Activated CD4-positive, alpha-beta memory T cell treated with anti-CD3 and anti-CD28 coated beads, Interleukin-2, amount 10 ng/mL, durations not matched to agents 7 days and 5 days (primary cell): ENCODE data around the gene RAB14. TPM values are rescaled to one million over a fixed set of nuclear protein-coding genes. Genes with fewer than 3 reads are reported as not detected.

ENCODE experiments used
- CTCF ChIA-PET: fragments of 350-600 bp; sonication (Branson Sonifier 250); formaldehyde crosslinking; loops from one replicate; lab custom pipeline; 2021; ENCODE audit warnings: antibody characterized with exemption, inconsistent platforms; lab: Charles Lee
- POLR2A ChIA-PET: fragments of 350-600 bp; sonication (Branson Sonifier 250); formaldehyde crosslinking; loops from one replicate; lab custom pipeline; 2021; ENCODE audit warnings: antibody characterized with exemption; lab: Charles Lee
- DNase-seq: peaks from one replicate; pipeline ENCODE4 v3.0.0-alpha.2; 2020
- H3K27ac Mint-ChIP-seq: one replicate; pipeline ENCODE4 v1.8.0; 2021; ENCODE audit warnings: mild to moderate bottlenecking, mixed read lengths
- H3K27me3 Mint-ChIP-seq: one replicate; pipeline ENCODE4 v1.8.0; 2021; ENCODE audit warnings: mixed read lengths
- H3K36me3 Mint-ChIP-seq: one replicate; pipeline ENCODE4 v1.8.0; 2021; ENCODE audit warnings: low read depth, mixed read lengths
- H3K4me1 Mint-ChIP-seq: one replicate; pipeline ENCODE4 v1.8.0; 2021; ENCODE audit warnings: mixed read lengths
- H3K4me3 Mint-ChIP-seq: one replicate; pipeline ENCODE4 v1.8.0; 2021; ENCODE audit warnings: mild to moderate bottlenecking, mixed read lengths
- H3K9me3 Mint-ChIP-seq: one replicate; pipeline ENCODE4 v1.8.0; 2021; ENCODE audit warnings: mixed read lengths
- total RNA-seq, 2 experiments: library from RNA; stranded (reverse); gene quantifications; one replicate each; pipeline ENCODE4 v1.2.3, GENCODE V29; 2021

Gene RAB14
- 10 to 100 TPM; 65.8 to 68.1 TPM for total RNA-seq

DNA sequence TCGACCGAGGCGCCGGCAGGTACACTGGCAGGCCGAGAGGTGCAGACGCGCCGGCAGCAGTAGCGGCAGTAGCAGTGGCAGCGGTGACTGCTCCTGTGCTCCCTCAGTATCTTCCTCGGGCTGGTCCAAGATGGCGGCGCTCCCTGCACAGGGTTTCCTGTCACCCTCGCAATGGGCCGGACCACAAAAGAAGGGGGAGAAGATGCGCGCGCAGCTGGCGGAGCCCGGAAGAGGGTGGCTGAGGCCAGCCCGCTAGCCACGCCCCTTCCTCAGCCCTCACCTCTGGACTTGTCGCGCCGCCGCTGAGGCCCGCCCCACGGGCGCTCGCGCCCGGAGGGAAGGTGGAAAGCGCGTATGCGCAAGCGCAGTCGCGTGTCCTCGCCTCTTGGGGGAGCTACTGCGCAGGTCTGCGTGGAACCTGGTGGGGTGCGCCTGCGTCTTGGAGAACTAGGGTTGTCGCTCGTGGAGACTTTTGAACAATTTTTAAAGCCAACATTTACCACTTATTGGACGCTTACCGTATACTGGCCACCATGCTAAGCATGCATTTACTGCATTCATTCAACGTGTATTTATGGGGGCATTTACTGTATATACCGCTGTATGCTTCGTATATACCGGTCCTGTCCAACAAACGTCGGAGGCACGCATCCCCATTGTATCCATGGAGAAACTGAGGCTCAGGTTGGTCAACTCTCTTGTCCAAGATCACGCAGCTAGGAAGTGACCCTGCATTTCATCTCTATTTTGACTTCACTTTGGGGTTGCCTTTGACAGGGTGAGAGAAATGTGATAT, at the start of gene RAB14:
TSS of gene RAB14 (minus strand) at position 132 of the 796 bp plus-strand sequence. CDS start 8,457 bp downstream, outside the sequence.
- peak within 1 kb of the TSS; percentile 92 for H3K27ac Mint-ChIP-seq
- peaks cover 22% of the 10 kb centered on the region for H3K36me3 Mint-ChIP-seq
- H3K4me1 Mint-ChIP-seq: peaks cover 59% of the 10 kb centered on the region
- POLR2A ChIA-PET: interaction anchor here (0.6 to 4.1 kb wide), 17 partner anchors 10 to 409 kb away, joined by 3 to 21 read pairs (median 4); partner anchors contain the start of genes FBXW2 and PHF19
- H3K9me3 Mint-ChIP-seq: no peaks in the 10 kb centered on the region
- H3K27me3 Mint-ChIP-seq: no peaks in the 10 kb centered on the region
- peak; percentile 100 for DNase-seq
- H3K4me3 Mint-ChIP-seq: peak within 1 kb of the TSS; percentile 92
- CTCF ChIA-PET: interaction anchor here (0.6 to 3.3 kb wide), 15 partner anchors 9 to 433 kb away, joined by 3 to 36 read pairs (median 3); no protein-coding TSS in a partner anchor

DNA sequence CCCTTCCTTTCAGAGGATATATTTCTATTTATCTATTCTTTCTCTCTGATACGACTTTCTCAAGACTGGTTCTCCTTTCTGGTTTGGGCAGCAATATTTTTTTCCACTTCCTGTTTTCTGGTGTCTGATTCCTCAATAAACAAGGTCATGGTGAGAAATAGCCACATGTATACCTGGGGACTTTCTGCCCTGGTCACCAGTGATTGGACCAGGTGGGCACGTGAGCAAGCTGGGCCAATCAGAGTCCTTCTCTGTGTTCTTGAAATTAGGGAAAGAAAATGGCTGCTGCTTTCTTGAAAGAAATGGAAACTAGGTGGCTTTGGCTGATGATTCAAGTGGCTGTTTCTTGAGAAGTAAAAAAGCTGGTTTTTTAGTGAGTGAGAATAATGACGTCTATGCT, 47.9 kb upstream of the RAB14 start:
- Mint-ChIP-seq H3K36me3 (peaks cover 3% of the 10 kb centered on the region), H3K4me1 (no peaks in the 10 kb centered on the region), H3K9me3 (peaks cover 2% of the 10 kb centered on the region), H3K4me3 (no peak overlapping the region), H3K27ac (no peak overlapping the region), H3K27me3 (no peaks in the 10 kb centered on the region)
- DNase-seq: no peak
- ChIA-PET CTCF (interaction anchor here (1.2 kb wide), 1 partner anchor 29 kb away, joined by 4 read pairs; no protein-coding TSS in a partner anchor), POLR2A (no interaction called here)

DNA sequence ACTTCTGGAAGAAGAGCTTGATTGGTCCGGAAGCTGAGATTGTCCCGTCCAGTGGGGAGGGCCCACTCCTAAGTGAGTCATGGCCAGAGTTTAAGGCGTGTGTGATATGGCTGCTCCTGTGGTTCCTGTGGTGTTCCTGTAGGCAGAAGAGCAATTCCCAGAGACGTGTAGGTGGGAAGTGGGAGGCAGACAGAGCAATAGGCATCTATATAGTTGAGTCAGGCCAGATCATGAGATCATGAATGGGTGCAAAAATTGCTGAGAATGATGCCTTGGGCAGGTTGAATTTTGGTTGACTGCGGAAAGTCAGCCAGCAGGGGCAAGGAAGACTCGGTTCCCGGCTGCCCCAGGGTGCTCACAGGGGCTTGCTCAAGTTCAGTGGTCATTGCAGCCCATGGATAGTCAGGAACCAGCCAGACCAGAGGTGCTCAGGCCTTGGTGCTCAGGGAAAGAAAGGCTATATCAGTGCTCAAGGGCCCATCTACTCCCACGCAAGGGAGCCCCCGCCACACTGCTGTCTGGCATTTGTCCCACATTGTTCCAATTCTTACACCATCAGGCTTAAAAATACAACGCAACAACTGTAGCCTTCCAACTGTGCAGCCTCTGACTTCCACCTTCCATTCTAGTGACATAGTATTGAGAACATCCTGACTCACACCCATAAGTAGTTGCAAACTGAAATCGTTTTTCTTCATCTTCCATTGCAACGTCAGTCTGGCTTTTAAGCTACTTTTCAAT, 45.3 kb upstream of the RAB14 start:
- ChIA-PET CTCF (interaction anchor here (0.6 kb wide), 1 partner anchor 34 kb away, joined by 3 read pairs; no protein-coding TSS in a partner anchor), POLR2A (no interaction called here)
- Mint-ChIP-seq H3K27me3 (no peaks in the 10 kb centered on the region), H3K4me3 (no peak overlapping the region), H3K4me1 (no peaks in the 10 kb centered on the region), H3K36me3 (peaks cover 3% of the 10 kb centered on the region), H3K27ac (no peak overlapping the region), H3K9me3 (peaks cover 8% of the 10 kb centered on the region)
- no peak for DNase-seq

DNA sequence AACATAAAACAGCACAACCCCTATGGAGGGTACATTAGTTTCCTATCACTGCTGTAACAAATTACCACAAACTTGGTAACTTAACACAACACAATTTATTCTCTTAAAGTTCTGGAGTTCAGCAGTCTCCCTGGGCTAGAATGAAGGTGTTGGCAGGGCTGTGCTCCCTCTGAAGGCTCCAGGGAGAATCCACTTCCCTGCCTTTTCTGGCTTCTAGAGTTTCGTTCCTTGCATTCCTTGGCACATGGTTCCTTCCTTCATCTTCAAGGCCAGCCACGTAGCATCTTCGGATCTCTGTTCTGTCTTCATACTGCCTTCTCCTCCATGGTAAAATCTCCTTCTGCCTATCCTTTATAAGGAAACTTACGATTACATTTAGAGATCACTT, 41.3 kb upstream of the RAB14 start:
- ChIA-PET POLR2A (no interaction called here), CTCF (no interaction called here)
- peaks cover 5% of the 10 kb centered on the region for H3K9me3 Mint-ChIP-seq
- H3K4me3 Mint-ChIP-seq: no peak overlapping the region
- peaks cover 2% of the 10 kb centered on the region for H3K36me3 Mint-ChIP-seq
- DNase-seq: no peak
- H3K27me3 Mint-ChIP-seq: no peaks in the 10 kb centered on the region
- no peaks in the 10 kb centered on the region for H3K4me1 Mint-ChIP-seq
- H3K27ac Mint-ChIP-seq: no peak overlapping the region

DNA sequence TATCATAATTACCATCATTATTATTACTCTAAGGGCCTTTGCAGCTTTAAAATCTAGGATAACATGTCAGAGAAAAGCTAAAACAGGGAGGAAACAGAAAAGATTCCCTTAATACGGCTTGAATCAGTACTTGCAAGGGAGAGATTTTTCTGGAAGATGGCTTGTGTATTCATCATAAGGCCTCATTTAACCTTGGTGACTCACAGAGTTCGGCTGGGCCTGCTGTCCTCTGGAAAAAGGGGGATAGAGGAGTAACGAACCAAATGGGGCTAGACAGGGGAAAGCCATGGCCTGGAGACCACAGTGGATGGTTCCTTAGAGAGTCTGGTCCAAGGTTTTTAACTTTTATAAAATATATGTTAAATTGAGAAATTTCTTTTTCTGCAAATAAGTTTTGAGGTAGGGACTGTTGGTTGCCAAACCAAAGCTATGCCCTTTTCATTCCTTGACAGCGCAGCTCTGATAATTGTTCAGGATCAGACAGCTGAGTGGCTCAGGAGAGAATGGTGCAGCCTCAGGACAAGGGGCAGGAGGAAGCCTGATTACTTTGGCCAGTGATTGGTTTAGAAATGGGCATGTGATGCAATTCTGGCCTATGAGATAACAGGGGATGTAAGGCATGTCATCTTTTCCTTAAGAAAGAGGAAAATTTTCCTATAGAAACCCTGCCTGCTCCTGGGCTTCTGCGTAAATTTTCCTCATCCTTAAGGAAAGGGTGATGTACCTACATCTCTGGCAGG, 40.7 kb upstream of the RAB14 start:
- Mint-ChIP-seq H3K36me3 (peaks cover 2% of the 10 kb centered on the region), H3K4me3 (no peak overlapping the region), H3K27ac (no peak overlapping the region), H3K4me1 (no peaks in the 10 kb centered on the region), H3K27me3 (no peaks in the 10 kb centered on the region), H3K9me3 (peaks cover 5% of the 10 kb centered on the region)
- ChIA-PET POLR2A (no interaction called here), CTCF (no interaction called here)
- DNase-seq: no peak

DNA sequence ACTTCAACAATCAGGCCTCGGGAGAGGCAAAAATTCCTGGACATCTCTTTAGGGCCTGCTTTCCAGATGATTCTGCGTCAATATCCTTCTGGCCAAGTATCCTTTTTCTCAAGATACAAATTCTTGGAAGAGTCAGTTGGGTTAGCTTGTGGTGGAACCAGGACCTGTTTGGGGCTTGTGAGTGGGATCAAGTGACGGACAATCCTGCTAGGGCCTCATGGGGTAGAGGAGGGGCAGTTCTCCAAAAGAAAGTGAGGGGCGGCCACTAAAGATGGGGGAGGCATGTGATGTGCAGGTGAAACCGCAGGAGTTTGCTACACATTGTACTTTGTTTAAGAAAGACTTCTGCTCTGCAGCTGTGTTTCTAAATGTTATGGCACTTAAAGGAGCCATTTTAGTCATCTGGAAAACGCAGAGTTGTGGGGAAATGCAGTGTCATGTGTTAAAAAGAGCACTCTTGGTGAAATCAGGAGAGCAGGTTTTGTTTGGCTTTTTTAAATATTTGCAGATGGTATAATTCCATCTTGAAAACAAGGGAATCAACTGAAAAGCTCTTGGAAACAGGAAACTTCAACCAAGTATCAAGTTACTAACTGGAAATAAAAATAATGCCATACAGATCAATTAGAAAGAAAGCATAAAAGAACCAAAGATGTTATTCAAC, 38.9 kb upstream of the RAB14 start:
- peaks cover 2% of the 10 kb centered on the region for H3K36me3 Mint-ChIP-seq
- H3K4me1 Mint-ChIP-seq: no peaks in the 10 kb centered on the region
- no peak overlapping the region for H3K4me3 Mint-ChIP-seq
- no peaks in the 10 kb centered on the region for H3K27me3 Mint-ChIP-seq
- no peak overlapping the region for H3K27ac Mint-ChIP-seq
- H3K9me3 Mint-ChIP-seq: peaks cover 5% of the 10 kb centered on the region
- POLR2A ChIA-PET: no interaction called here
- CTCF ChIA-PET: no interaction called here
- no peak for DNase-seq

DNA sequence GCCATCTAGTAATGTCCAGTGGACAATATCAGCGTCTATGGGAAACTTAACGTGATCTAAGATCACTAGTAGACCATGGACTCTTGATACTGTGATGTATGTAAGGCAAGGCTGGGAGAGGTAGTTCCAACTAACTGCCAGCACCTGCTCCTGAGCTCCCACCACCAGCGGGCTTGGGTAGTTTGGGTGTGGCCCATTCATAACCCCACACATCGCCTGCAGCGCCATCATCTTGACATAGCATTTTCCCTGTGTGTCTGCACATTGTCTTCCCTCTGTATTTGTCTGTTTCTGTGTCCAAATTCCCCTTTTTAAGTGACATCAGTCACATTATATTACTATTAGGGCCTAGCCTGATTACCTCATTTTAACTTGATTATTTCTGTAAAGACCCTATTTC, 38.2 kb upstream of the RAB14 start:
- Mint-ChIP-seq H3K4me3 (no peak overlapping the region), H3K4me1 (no peaks in the 10 kb centered on the region), H3K27me3 (no peaks in the 10 kb centered on the region), H3K36me3 (peaks cover 2% of the 10 kb centered on the region), H3K27ac (no peak overlapping the region), H3K9me3 (peaks cover 5% of the 10 kb centered on the region)
- POLR2A ChIA-PET: no interaction called here
- DNase-seq: no peak
- CTCF ChIA-PET: no interaction called here

DNA sequence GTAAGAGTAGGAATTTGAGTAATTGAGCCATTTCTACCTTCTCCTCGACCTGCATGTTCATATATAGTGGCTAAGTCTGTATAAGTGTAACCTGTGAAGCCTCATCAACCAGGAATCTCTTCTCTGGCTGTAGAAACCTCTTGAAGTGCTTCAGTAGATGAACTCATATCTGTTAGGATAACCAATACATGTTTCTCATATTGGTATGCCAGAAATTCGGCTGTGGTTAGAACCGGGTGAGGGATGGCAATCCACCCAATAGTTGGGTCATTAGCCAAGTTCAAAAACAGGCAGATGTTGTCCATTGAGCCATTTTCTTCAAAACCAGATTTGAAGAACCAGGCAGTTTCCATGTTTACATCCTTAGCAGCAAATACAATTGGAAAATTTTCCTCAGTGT, 37.4 kb upstream of the RAB14 start:
- Mint-ChIP-seq H3K27ac (no peak overlapping the region), H3K9me3 (peaks cover 2% of the 10 kb centered on the region), H3K4me1 (peaks cover under 1% of the 10 kb centered on the region), H3K36me3 (peaks cover 2% of the 10 kb centered on the region), H3K4me3 (no peak overlapping the region), H3K27me3 (no peaks in the 10 kb centered on the region)
- CTCF ChIA-PET: interaction anchor here (1.7 kb wide), 1 partner anchor 12 kb away, joined by 3 read pairs; no protein-coding TSS in a partner anchor
- no peak for DNase-seq
- POLR2A ChIA-PET: no interaction called here

DNA sequence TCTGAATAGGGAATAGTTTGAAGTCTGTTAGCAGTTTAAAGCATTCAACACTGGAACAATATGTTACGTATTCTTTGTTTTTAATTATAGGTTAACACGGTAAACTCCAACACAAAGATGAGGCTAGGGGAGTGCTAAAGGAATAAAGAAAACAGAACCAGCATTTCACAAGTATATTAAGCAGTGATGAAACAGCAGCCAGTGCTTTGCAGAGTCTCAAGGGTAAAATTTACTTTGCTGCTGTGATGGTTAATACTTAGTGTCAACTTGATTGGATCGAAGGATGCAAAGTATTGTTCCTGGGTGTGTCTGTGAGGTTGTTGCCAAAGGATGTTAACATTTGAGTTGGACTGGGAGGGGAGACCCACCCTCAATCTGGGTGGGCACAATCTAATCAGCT, 36.2 kb upstream of the RAB14 start:
- Mint-ChIP-seq H3K9me3 (no peaks in the 10 kb centered on the region), H3K36me3 (peaks cover 2% of the 10 kb centered on the region), H3K27me3 (no peaks in the 10 kb centered on the region), H3K4me3 (no peak overlapping the region), H3K4me1 (peaks cover 3% of the 10 kb centered on the region), H3K27ac (no peak overlapping the region)
- DNase-seq: no peak
- POLR2A ChIA-PET: no interaction called here
- CTCF ChIA-PET: interaction anchor here (1.7 kb wide), 1 partner anchor 11 kb away, joined by 3 read pairs; no protein-coding TSS in a partner anchor

DNA sequence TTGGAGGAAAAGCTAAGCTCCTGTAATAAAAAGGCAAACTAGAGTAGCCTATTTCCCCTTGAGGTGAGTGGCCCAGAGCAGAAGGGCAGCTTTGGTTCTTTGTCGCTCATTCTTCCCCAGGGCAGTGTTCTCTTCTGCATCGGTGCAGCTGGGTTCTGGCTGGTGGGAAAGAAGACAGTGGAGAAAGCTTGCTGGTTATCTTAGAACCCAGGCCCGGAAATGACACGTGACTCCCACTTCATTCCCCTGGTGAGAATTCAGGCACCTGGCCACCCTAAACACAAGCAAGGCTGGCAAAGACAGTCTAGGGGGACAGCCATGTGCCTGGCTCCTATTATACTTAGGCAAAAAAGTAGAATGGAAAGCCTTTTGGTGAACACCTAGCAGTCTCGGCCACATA, 33.8 kb upstream of the RAB14 start:
- Mint-ChIP-seq H3K4me1 (peaks cover 3% of the 10 kb centered on the region), H3K36me3 (peaks cover 5% of the 10 kb centered on the region), H3K27me3 (no peaks in the 10 kb centered on the region), H3K9me3 (no peaks in the 10 kb centered on the region), H3K4me3 (no peak overlapping the region), H3K27ac (no peak overlapping the region)
- ChIA-PET CTCF (interaction anchor here (1.7 to 2.3 kb wide), 2 partner anchors 22 to 43 kb away, joined by 5 to 14 read pairs; no protein-coding TSS in a partner anchor), POLR2A (no interaction called here)
- DNase-seq: no peak

DNA sequence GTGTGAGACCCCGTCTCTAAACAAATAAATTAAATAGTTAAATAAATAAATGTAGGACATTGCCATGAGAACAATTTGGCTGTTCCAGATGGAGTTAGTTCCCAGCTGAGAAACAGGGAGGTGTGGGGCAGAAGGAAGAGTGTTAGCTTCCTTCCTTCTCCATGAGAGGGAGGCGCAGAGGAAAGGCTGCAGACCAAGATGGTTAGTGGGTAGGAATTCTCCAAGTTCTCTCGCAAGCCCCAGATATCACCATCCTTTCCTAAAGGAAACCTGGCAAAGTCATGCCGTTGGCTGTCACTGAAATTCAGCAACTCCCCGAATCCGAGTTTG, 33.1 kb upstream of the RAB14 start:
- Mint-ChIP-seq H3K4me3 (no peak overlapping the region), H3K4me1 (peaks cover 3% of the 10 kb centered on the region), H3K36me3 (peaks cover 3% of the 10 kb centered on the region), H3K9me3 (no peaks in the 10 kb centered on the region), H3K27me3 (no peaks in the 10 kb centered on the region), H3K27ac (no peak overlapping the region)
- ChIA-PET POLR2A (no interaction called here), CTCF (interaction anchor here (1.7 to 2.3 kb wide), 2 partner anchors 22 to 44 kb away, joined by 5 to 14 read pairs; no protein-coding TSS in a partner anchor)
- DNase-seq: no peak
